Measurements from ENCODE around the gene CGB8.

DNA sequence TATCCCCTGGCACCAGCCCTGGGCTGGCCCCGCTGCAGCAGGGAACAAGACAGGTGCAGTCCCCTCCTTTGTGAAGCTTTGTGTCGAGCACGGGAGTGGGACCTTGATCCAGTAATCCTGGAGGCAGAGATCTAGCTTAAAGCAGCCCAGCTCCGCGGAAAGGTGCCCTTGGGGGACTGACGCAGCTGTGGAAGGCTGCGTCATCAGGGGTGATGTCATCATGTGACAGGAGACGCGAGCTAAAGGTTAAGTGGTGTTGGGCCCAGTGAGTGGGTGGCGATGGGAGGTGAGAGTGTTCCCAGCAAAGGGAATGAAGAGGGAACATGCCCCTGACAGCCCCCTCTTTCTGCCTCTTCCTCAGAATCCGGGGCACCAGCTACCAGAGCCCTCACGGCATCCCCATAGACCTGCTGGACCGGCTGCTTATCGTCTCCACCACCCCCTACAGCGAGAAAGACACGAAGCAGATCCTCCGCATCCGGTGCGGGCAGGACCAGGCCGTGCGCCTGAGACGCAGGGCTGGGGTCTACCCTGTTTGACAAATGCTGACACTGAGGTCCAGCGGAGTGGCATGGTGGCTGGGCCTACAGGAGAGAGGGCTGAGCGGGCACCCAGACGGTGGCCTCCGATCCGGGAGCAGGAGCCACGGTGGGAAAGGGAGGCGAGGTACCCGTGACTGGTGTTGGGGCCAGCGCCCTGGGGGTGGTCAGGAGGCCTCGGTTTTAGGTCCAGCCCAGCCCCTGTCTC, 34.6 kb downstream of the CGB8 start:
- TF ChIP-seq, protein P1, sequence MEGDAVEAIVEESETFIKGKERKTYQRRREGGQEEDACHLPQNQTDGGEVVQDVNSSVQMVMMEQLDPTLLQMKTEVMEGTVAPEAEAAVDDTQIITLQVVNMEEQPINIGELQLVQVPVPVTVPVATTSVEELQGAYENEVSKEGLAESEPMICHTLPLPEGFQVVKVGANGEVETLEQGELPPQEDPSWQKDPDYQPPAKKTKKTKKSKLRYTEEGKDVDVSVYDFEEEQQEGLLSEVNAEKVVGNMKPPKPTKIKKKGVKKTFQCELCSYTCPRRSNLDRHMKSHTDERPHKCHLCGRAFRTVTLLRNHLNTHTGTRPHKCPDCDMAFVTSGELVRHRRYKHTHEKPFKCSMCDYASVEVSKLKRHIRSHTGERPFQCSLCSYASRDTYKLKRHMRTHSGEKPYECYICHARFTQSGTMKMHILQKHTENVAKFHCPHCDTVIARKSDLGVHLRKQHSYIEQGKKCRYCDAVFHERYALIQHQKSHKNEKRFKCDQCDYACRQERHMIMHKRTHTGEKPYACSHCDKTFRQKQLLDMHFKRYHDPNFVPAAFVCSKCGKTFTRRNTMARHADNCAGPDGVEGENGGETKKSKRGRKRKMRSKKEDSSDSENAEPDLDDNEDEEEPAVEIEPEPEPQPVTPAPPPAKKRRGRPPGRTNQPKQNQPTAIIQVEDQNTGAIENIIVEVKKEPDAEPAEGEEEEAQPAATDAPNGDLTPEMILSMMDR (IDR thresholded peaks at IDR 0.05; ENCODE audit: insufficient read depth, low read length): no peak
- TF ChIP-seq POLR2AphosphoS5 (IDR thresholded peaks at IDR 0.05; ENCODE audit: low read depth) (no peak), SPI1 (IDR thresholded peaks at IDR 0.05; ENCODE audit: borderline replicate concordance, low read depth) (no peak), GABPA (IDR thresholded peaks at IDR 0.05; ENCODE audit: low read depth) (no peak)
- TF ChIP-seq, protein P2, sequence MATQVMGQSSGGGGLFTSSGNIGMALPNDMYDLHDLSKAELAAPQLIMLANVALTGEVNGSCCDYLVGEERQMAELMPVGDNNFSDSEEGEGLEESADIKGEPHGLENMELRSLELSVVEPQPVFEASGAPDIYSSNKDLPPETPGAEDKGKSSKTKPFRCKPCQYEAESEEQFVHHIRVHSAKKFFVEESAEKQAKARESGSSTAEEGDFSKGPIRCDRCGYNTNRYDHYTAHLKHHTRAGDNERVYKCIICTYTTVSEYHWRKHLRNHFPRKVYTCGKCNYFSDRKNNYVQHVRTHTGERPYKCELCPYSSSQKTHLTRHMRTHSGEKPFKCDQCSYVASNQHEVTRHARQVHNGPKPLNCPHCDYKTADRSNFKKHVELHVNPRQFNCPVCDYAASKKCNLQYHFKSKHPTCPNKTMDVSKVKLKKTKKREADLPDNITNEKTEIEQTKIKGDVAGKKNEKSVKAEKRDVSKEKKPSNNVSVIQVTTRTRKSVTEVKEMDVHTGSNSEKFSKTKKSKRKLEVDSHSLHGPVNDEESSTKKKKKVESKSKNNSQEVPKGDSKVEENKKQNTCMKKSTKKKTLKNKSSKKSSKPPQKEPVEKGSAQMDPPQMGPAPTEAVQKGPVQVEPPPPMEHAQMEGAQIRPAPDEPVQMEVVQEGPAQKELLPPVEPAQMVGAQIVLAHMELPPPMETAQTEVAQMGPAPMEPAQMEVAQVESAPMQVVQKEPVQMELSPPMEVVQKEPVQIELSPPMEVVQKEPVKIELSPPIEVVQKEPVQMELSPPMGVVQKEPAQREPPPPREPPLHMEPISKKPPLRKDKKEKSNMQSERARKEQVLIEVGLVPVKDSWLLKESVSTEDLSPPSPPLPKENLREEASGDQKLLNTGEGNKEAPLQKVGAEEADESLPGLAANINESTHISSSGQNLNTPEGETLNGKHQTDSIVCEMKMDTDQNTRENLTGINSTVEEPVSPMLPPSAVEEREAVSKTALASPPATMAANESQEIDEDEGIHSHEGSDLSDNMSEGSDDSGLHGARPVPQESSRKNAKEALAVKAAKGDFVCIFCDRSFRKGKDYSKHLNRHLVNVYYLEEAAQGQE (IDR thresholded peaks at IDR 0.05; ENCODE audit: insufficient replicate concordance, low read depth): no peak

Data from HL-60 (cell line).